GM19463 (cell line): ENCODE results near the gene KHNYN.

Experiments used
- ATAC-seq: cut with Tn5 transposase; IDR thresholded peaks from one replicate; pipeline ENCODE4 v1.9.1; 2021; ENCODE audit warnings: mild to moderate bottlenecking, moderate library complexity; ENCODE audit not compliant: unreplicated experiment

Gene KHNYN

GRCh38 chr14:24422261-24422660 lies 7.5 kb upstream of the KHNYN start:
- no peak for ATAC-seq

GRCh38 chr14:24422694-24423601 lies 6.8 kb upstream of the KHNYN start:
- ATAC-seq: no peak

- no peak for ATAC-seq
Observed at GRCh38 chr14:24425704-24426103, 4.0 kb upstream of the KHNYN start.

- ATAC-seq: no peak
Observed at GRCh38 chr14:24426150-24426911, 3.4 kb upstream of the KHNYN start.

- no peak for ATAC-seq
Observed at GRCh38 chr14:24426912-24427536, 2.7 kb upstream of the KHNYN start.

- ATAC-seq: no peak
Observed at GRCh38 chr14:24427537-24428508, 1.9 kb upstream of the KHNYN start.

- ATAC-seq: no peak
Observed at GRCh38 chr14:24428628-24429394, 943 bp upstream of the KHNYN start.

- ATAC-seq: peak; percentile 59
Observed at GRCh38 chr14:24430143-24430681, 458 bp downstream of the KHNYN start.

- peak; percentile 39 for ATAC-seq
Observed at GRCh38 chr14:24430682-24431568, 1.2 kb downstream of the KHNYN start.

- ATAC-seq: peak; percentile 41
Observed at GRCh38 chr14:24431569-24432258, 2.0 kb downstream of the KHNYN start.

GRCh38 chr14:24432259-24433131 lies 2.7 kb downstream of the KHNYN start:
- ATAC-seq: no peak

- ATAC-seq: no peak
Observed at GRCh38 chr14:24434036-24434435, 4.3 kb downstream of the KHNYN start.

- no peak for ATAC-seq
Observed at GRCh38 chr14:24434676-24435075, 4.9 kb downstream of the KHNYN start.

- ATAC-seq: no peak
Observed at GRCh38 chr14:24435192-24435810, 5.5 kb downstream of the KHNYN start.

- no peak for ATAC-seq
Observed at GRCh38 chr14:24435998-24436354, 6.2 kb downstream of the KHNYN start.

GRCh38 chr14:24436355-24437019 lies 6.7 kb downstream of the KHNYN start:
- ATAC-seq: peak; percentile 51
